GM19238 (cell line): Measurements from ENCODE around the gene ANKRD9.
A peak's percentile ranks its signal among the peaks of the same experiment; 100 is the strongest.
"Not testable (repeated sequence)": the region's sequence is repeated elsewhere in the genome, so short reads cannot be mapped to it uniquely, and the experiment has no call there.

Experiments
- DNase-seq: peaks from one replicate; pipeline ENCODE4 v3.0.0; 2011; ENCODE audit warnings: low spot score; ENCODE audit not compliant: insufficient read length

The ANKRD9 gene

DNA sequence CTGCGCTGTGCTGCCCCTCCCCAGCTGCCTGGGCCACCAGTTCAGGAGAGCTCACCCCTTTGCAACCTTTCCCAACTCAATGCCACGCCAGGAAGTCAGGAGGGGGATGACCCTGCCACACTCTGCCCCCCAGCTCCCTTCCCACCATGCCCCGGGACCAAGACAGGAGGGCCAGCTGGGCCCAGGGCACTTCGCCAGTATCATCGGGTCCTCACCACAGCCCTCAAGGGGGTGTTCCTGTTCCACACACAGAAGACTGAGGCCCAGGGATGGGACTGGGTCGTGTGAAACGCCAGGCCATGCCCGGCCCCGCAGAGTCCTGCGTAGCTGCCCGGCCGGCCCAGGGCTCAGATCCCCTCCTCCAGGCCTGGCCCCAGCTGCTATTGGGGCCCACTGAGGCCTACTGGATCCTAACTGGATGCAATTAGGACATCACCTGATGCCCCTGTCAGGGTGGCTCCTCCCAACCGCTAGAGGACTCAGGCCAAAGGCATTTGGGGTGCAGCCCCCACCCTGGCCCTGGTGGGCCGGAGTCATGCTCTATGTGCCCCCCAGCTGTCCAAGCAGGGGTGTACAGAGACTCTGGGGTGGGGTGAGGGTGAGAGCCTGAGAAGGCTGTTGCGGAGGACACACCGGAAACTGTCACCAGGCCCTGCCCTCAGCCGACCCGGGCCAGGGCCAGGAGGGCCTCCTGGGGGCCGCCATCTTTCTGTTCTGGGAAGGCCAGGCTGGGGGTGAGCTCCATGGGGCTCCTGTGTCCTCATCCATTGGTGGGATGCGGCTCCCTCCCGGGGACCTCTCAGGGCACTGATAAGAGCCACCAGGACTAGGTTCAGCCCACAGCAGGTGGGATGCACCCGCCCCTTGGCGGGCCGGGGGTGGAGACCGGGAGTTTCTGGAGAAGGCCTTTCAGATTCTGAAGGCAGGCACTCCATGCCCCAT lies 29.3 kb upstream of the ANKRD9 start:
- no peak for DNase-seq

DNA sequence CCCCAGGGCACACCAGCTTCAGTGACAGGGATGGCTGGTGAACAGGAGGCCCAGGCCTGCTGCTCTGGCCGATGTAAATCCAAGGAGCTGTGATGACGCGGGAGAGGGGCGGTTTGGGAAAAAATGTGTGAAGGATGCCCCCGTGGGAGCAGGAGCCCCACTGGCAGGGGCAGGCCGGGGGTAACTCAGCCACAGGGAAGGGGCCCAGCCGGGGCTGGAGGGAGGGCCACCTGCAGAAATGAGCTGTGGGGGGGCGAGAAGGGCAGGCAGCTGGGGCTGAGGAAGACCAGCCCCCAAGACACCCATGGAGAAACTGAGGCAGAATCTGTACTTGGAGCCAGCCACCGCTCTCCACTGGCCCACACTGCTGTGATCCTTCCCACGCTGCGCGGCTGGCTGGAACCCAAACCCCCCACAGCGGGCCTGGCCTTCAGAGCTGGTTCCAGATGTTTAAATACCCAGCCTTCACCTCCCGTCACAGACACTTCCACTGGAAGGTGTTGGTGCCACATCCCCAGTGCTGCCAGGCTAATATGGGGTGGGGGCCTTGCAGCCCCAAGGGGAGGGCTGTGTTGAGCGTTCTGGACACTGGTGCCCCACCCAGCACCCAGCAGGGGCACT lies 28.5 kb upstream of the ANKRD9 start:
- DNase-seq = no peak

DNA sequence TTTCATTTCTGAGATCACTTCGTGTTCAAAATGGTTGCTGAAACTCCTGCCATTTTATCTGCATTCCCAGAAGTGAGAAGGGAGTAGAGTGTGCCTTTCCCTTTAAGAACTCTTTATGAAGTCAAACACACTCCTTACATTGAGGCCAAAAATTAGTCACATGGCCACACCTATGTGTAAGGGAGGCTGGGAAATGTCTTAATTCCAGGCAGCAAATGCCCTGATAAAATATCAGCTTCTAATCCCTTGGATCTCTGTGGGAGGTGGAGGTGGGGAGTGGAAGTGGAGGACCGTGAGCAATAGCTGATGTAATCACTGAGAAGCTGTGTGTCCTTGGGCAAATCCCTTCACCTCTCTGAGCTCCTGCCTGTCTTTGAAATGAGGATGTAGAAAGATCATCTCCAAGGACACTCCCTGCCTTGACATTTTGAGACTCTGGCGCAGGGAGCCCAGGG lies 22.7 kb upstream of the ANKRD9 start:
- no peak for DNase-seq

DNA sequence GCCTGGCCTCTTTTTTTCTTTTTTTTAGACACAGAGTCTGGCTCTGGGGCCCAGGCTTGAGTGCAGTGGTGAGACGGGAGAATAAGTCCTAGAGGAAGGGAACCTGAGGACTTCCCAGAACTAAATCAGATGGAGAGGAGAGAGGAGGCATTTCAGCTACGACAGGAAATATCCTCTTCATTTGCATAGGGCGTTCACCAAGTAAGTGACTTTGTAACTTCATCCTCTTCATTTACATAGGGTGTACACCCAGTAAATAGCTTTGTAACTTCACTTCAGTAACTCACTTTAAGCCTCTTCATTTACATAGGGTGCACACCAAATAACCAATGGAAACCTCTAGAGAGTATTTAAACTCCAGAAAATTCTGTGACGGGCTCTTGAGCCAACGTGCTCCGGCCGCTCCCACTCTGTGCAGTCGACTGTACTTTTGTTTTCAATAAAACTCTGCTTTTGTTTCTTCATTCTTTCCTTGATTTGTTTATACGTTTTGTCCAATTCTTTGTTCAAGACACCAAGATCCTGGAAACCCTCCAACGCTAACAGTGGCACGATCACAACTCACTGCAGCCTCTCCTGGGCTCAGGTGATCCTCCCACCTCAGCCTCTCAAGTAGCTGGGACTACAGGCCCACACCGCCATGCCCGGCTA lies 21.4 kb upstream of the ANKRD9 start:
- no peak for DNase-seq

DNA sequence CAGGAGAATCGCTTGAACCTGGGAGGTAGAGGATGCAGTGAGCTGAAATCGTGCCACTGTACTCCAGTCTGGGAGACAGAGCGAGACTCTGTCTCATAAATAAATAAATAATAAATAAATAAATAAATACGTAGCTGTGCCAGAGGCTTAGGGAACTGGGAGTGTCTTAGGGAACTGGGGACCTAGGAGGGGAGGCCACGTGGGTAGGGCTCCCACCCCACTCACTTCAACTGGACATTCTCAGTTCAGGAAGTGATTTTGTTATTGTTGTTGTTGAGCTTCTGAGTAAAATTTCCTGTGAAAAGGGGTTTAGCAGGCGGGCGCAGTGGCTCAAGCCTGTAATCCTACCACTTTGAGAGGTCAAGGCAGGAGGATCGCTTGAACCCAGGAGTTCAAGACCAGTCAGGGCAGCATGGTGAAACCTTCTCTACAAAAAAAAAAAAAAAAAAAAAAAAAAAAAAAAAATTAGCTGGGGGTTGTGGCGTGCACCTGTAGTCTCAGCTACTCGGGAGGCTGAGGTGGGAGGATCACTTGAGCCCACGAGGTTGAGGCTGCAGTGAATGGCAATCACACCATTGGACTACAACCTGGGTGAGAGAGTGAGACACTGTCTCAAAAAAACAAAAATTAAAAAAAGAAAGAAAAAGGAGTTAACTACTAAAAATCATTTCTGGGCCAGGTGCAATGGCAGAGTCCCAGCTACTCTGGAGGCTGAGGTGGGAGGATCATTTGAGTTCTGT lies 19.0 kb upstream of the ANKRD9 start:
- DNase-seq = no peak

DNA sequence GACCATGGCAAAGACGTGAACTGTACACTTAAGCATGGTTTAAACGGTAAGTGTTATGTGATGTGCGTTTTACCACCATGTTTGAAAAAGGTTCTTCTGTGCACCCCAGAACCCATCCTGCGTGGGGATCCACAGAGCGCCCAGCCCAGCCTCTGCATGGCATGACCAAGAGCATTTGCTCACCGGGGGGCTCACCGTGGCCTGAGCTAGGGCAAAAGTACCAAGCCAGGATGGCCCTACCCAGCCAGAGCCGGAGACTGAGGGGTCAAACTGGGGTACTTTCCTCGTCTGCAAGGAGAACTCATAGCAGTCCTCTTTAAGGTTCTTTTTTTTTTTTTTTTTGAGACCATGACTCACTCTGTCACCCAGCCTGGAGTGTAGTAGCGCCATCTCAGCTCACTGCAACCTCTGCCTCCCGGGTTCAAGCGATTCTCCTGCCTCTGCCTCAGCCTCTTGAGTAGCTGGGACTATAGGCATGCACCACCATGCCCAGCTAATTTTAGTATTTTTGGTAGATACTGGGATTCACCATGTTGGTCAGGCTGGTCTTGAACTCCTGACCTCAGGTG lies 16.4 kb upstream of the ANKRD9 start:
- no peak for DNase-seq

DNA sequence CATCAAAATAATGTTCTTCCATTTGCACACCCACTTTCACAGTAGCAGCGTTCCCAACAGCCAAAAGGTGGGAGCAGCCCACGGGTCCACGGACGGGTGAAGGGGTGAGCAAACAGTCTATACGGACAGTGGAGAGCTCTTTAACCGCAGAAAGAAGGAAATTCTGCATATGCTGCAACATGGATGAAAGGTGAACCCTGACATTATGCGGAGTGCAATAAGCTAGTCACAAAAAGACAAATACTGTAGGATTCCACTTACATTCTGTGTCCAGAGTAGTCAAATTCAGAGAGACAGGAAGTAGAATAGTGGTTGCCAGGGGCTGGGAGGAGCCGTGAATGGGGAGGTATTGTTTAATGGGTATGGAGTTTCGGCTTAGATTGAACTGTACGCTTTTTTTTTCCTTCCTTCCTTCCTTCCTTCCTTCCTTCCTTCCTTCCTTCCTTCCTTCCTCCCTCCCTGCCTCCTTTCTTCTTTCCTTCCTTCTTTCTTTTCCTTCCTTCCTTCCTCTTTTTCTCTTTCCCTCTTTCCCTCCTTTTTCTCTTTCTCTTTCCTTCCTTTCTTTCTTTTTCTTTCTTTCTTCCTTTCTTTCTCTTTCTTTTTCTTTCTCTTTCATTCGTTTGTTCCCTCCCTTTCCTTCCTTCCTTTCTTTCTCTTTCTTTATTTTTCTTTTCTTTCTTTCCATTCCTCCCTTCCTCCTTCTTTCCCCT lies 15.8 kb upstream of the ANKRD9 start:
- no peak for DNase-seq

DNA sequence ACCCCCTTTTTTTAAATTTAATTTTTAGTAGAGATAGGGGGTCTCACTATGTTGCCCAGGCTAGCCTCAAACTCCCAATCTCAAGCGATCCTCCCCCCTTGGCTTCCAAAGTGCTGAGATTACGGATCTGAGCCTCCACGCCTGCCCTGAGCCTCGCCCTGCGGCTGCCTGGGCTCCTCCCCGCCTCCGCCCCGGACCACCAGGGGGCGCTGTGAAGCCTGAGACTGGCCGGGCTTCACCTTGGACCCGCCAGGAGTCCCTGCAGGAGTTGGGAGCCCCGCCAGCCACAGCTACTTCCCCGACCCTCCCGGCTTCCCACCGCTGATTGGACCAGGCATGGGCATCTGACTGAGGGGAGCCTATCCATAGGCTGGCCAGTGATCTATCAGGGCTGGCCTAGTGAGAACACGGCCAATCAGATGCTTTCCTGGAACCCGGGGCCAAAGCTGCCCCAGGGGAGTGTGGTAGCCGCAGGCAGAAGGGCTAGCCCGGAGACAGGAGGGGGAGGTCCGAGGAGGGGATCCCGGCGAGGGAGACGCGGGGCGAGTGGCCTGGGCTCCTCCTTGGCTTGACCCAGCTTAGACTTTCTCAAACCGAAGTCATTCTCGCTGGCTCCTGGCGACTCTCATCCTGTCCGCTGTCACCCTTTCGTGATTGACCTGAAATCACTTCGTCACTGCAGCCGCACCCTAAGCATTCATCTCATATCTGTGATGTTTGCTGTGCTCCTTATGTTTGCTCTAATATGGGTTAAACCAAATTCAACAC lies 15.1 kb upstream of the ANKRD9 start:
- peak; percentile 100 for DNase-seq

DNA sequence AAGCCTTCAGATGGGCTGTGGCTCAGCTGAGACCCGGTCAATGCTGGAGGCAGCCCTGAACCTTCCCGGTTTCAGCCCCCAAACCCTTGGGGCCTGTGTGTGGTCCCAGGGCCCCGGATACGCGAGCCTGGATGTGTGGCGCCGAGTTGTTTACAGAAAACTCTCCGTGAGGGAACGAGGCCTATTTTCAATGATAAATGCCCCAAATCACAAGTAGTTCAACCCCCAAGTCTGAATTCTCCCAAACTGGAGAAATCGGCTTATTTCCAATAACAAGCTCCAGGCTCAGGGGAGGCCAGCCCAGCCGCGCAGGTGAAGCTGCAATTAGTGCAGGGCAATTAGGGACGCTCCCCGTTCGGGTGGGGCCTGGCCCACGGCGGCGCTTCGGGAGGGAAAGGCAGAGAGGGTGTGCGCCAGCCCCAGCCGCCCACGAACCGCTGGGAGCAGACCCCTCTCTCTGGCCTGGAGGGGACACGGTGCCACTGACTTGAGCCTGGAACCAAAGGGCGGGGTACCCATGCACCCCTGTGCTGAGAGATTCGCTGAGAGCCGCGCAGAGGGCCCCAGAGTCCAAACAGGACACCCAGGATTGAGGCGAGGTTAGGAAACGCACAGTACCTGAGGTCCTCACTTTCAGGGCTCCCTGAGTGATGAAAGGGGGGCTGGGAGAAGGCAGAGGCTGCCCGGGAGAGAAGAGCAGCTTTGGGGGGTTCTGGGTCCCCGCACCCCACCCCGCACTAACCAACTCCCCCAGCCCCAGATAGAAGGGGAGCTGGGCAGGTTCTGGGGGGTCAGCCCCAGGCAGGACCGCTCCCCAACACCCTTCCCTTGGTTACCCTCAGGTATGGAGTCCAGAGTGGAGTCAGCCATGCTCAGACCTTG lies 14.2 kb upstream of the ANKRD9 start:
- no peak for DNase-seq

DNA sequence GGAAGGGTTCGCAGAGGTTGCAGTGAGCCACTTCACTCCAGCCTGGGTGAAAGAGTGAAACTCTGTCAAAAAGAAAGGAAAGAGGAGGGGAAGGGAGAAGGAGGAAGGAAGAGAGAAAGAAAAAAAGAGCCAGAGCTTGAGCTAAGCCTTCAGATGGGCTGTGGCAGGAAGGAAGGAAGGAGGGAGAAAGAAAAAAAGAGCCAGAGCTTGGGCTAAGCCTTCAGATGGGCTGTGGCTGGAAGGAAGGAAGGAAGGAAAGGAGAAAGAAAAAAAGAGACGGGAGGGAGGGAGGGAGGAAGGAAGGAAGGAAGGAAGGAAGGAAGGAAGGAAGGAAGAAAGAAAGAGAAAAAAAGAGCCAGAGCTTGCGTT lies 13.6 kb upstream of the ANKRD9 start:
- no peak for DNase-seq

DNA sequence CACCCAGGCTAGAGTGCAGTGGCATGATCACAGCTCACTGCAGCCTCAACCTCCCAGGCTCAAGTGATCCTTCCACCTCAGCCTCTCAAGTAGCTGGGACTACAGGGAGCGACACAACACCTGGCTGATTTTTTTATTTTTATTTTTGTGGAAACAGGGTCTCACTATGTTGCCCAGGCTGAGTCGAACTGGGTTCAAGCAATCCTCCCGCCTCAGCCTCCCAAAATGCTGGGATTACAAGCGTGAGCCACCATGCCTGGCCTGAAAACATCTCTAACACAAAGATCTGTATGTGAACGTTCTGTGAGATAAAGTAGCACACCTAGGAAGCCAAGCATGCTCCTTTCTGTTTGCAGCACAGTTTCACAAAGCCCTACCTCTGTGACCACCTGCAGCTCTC lies 10.1 kb upstream of the ANKRD9 start:
- not testable (repeated sequence) for DNase-seq

DNA sequence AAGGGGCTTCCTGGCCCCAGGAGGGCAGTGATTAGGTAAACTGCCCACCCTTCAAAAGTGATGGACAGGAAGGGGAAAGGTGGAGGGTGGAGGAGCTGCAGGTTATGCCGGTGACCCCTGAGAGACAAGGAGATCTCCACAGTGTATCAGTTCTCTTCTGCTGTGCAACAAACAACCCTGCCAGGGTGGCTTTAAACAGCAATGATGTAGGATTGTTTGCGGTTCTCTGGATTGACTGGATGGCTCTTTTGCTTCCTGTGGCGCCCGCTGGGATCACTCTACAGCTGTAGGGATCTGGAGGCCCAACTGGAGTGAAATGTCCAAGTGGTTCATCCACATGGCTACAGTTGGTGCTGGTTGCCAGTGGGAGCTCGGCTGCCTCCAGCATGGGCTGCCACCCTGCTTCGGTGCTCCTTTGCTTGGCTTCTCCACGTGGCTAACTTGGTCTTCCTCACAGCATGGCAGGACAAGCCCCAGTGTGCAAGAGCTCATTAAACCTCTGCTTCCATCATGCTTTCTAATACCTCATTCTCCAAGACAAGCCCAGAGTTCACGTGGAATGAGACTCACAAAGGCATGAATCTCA lies 8.6 kb upstream of the ANKRD9 start:
- DNase-seq = no peak

DNA sequence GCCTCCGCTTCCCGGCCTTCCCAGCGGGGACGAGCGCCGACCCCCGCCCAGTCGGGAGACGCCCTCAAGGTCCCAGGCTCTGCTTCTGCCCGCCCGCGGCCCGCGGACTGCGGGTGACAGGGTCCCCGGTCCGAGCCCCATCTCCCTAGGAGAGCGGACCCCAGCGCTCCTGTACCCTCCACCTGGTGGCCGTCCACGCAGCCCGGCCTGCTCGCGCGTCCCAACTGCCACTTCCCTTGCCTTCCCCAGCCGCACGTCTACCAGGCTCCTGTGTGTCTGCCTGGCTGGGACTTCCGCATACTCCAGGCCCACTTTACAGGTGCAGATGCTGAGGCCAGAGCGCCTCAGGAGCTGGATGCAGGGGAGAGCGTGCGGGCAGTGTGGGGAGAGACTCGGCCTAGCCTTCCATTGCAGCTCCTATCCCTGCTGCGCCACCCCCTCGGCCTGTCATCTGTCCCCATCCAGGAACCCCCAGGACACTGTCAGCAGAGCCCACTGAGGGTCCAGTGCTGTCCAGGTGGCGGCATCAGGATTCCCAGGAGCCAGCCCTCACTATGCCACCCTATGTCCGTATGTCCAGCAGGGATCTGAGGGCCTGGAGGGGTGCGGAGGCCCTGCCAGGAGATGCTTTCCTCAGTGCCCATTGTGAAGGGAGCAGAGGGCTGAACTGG lies 8.0 kb upstream of the ANKRD9 start:
- DNase-seq = no peak

DNA sequence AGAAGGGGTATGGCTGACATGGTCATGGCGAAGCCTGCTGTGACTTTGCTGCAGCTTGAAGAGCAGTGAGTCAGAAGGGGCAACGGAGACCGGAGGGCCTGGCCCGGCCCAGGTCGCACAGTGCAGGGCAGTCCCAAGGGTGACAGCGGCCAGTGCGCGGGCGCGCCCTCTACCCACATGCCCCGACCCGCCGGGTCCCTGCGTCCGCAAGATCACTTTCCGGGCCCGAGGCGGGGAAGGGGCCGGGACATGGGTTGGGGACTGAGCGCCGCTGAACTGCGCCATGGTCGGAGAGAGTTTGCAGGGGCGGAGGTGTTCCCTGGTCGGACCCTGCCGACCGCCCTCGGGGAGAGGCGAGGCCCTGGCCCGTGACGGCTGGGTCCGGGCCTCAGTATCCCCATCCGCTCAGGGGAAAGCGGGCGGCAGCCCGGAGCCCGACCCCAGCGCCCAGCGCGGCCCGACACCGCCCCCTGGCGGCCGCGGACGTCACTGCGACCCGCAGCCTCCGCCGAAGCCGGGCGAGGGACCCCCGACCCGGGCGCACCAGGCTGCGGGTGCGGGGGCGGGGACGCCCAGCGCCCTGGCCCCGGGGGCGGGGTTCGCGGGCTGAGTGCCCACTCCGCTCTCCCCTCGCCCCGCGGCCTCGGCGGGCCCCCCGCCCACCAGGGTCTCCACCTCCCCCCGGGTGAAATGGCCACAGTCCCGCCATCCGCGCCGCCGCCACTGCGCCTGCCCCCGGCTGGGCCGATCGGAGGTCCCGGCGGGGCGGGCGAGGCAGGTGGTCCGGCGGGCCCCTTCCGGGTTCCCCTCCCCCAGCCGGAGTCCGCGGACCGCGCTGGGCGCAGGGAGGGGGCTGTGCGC lies 7.2 kb upstream of the ANKRD9 start:
- peak; percentile 89 for DNase-seq

DNA sequence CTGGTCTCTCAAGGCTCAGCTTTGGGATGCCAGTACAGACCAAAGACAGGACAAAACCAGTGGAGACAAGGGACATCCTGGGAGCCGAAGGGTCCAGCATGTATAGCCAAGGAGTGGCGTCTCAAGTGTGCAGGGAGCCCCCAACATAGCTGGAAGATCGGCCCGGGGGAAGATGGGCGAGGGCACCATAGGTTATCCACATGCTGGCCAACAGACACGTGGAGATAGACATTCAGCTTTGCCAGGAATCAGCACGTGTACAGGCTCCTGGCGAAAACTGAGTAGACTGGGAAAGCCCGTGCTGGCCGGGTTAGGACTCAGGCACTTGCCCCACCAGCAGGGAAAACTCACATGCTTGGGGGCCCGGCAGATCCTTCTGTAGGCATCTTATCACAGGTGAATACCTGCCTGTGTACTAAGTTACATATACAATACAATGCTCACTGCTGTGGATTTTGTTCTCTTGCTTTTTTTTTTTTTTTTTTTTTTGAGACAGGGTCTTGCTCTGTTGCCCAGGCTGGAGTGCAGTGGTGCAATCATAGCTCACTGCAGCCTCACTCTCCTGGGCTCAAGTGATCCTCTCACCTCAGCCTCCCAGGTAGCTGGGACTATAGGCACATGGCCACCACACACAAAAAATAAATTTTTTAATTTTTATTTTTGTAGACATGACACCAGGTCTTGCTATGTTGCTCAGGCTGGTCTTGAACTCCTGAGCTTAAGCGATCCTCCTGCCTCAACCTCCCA lies 5.6 kb upstream of the ANKRD9 start:
- DNase-seq = no peak
